ENCODE results near the gene LGMN.

The LGMN gene

GRCh38 chr14:92675976-92676375, 72.5 kb downstream of the LGMN start:
- ChIA-PET CTCF (interaction anchor here (1.3 to 18.0 kb wide), 6 partner anchors 10 to 69 kb away, joined by 3 to 263 read pairs (median 12); no protein-coding TSS in a partner anchor), POLR2A (interaction anchor here (0.8 kb wide), 1 partner anchor 29 kb away, joined by 3 read pairs; no protein-coding TSS in a partner anchor)
- DNase-seq, result peak in 2 of 3 donors; percentile 66
- WGBS (ENCODE audit: insufficient coverage), result 23% methylated on average over 9 of the region's 9 CpGs
- peak overlapping the region in 2 of 7 experiments; percentile 17 to 27 for H3K4me3 ChIP-seq (ENCODE audit: control insufficient read depth in 1 of 7, extremely low read depth in 1 of 7, insufficient read depth in 4 of 7, low read depth in 2 of 7, low read length in 6 of 7)
- peak overlapping the region; percentile 19 to 60 for H3K27ac ChIP-seq (ENCODE audit: insufficient read depth in 1 of 2, low read depth in 1 of 2, low read length in 2 of 2, poor library complexity in 1 of 2, severe bottlenecking in 2 of 2)
- peaks cover 0 to 4% (median 0%) of the 10 kb centered on the region in 5 experiments for H3K9me3 ChIP-seq (ENCODE audit: control extremely low read depth in 1 of 5, control insufficient read depth in 4 of 5, insufficient read depth in 2 of 5, low read depth in 1 of 5, low read length in 4 of 5)
- H3K27me3 ChIP-seq (replicated peaks in 2 of 5; ENCODE audit: control insufficient read depth in 4 of 5, insufficient read depth in 5 of 5, low read length in 4 of 5), result no peaks in the 10 kb centered on the region
- H3K4me1 ChIP-seq (ENCODE audit: control extremely low read depth in 1 of 4, control insufficient read depth in 4 of 4, insufficient read depth in 4 of 4, low read length in 3 of 4), result peaks cover 0 to 54% (median 47%) of the 10 kb centered on the region in 4 experiments
- H3K36me3 ChIP-seq (ENCODE audit: control insufficient read depth in 4 of 4, insufficient read depth in 4 of 4, low read length in 3 of 4), result peaks cover 22 to 84% (median 59%) of the 10 kb centered on the region in 4 experiments

DNA sequence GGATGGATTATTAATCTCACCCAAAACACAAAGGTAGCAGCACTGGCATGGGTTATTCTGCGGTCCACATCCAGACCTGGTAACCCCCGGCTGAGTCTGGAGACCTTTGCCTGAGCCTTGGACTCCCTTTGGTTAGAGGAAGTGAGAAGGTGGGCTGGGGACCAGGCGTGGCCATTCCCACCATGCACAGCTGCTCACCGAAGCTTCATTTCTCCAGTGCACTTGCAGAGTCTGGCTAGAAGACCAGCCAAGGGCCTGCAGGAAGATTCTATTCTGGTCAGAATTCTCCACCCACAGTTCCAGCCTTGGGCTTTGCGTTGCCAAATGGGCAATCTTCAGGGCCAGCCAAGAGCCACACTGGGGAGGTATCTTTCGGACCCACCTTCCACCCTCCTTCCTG, 73.0 kb downstream of the LGMN start:
- peaks cover 23 to 80% (median 61%) of the 10 kb centered on the region in 4 experiments for H3K36me3 ChIP-seq (ENCODE audit: control insufficient read depth in 4 of 4, insufficient read depth in 4 of 4, low read length in 3 of 4)
- H3K9me3 ChIP-seq (ENCODE audit: control extremely low read depth in 1 of 5, control insufficient read depth in 4 of 5, insufficient read depth in 2 of 5, low read depth in 1 of 5, low read length in 4 of 5), result peaks cover 0 to 4% (median 0%) of the 10 kb centered on the region in 5 experiments
- H3K4me3 ChIP-seq (ENCODE audit: control insufficient read depth in 1 of 7, extremely low read depth in 1 of 7, insufficient read depth in 4 of 7, low read depth in 2 of 7, low read length in 6 of 7), result peak overlapping the region in 3 of 7 experiments; percentile 10 to 27 (median 17)
- ChIA-PET CTCF (interaction anchor here (1.1 to 3.9 kb wide), 10 partner anchors 9 to 76 kb away, joined by 3 to 17 read pairs (median 7); no protein-coding TSS in a partner anchor), POLR2A (interaction anchor here (0.9 kb wide), 1 partner anchor 10 kb away, joined by 3 read pairs; no protein-coding TSS in a partner anchor)
- peaks cover 0 to 57% (median 52%) of the 10 kb centered on the region in 4 experiments for H3K4me1 ChIP-seq (ENCODE audit: control extremely low read depth in 1 of 4, control insufficient read depth in 4 of 4, insufficient read depth in 4 of 4, low read length in 3 of 4)
- WGBS (ENCODE audit: insufficient coverage), result 75% methylated on average over 3 of the region's 6 CpGs
- peak overlapping the region in 1 of 2 experiments; percentile 60 for H3K27ac ChIP-seq (ENCODE audit: insufficient read depth in 1 of 2, low read depth in 1 of 2, low read length in 2 of 2, poor library complexity in 1 of 2, severe bottlenecking in 2 of 2)
- H3K27me3 ChIP-seq (replicated peaks in 2 of 5; ENCODE audit: control insufficient read depth in 4 of 5, insufficient read depth in 5 of 5, low read length in 4 of 5), result no peaks in the 10 kb centered on the region
- no peak for DNase-seq

- H3K27me3 ChIP-seq (replicated peaks in 2 of 5; ENCODE audit: control insufficient read depth in 4 of 5, insufficient read depth in 5 of 5, low read length in 4 of 5), result no peaks in the 10 kb centered on the region
- ChIA-PET CTCF (interaction anchor here (0.6 to 3.9 kb wide), 11 partner anchors 7 to 84 kb away, joined by 3 to 17 read pairs (median 7); no protein-coding TSS in a partner anchor), POLR2A (interaction anchor here (0.9 kb wide), 1 partner anchor 19 kb away, joined by 4 read pairs; no protein-coding TSS in a partner anchor)
- H3K36me3 ChIP-seq (ENCODE audit: control insufficient read depth in 4 of 4, insufficient read depth in 4 of 4, low read length in 3 of 4), result peaks cover 14 to 74% (median 54%) of the 10 kb centered on the region in 4 experiments
- H3K4me3 ChIP-seq (ENCODE audit: control insufficient read depth in 1 of 7, extremely low read depth in 1 of 7, insufficient read depth in 4 of 7, low read depth in 2 of 7, low read length in 6 of 7), result no peak overlapping the region
- peak overlapping the region in 1 of 2 experiments; percentile 19 for H3K27ac ChIP-seq (ENCODE audit: insufficient read depth in 1 of 2, low read depth in 1 of 2, low read length in 2 of 2, poor library complexity in 1 of 2, severe bottlenecking in 2 of 2)
- WGBS (ENCODE audit: insufficient coverage), result 83% methylated on average over 14 of the region's 19 CpGs
- H3K9me3 ChIP-seq (ENCODE audit: control extremely low read depth in 1 of 5, control insufficient read depth in 4 of 5, insufficient read depth in 2 of 5, low read depth in 1 of 5, low read length in 4 of 5), result no peaks in the 10 kb centered on the region
- peaks cover 4 to 75% (median 69%) of the 10 kb centered on the region in 4 experiments for H3K4me1 ChIP-seq (ENCODE audit: control extremely low read depth in 1 of 4, control insufficient read depth in 4 of 4, insufficient read depth in 4 of 4, low read length in 3 of 4)
- DNase-seq, result no peak
Observed at GRCh38 chr14:92673601-92674150, 74.8 kb downstream of the LGMN start.

GRCh38 chr14:92670643-92671366, 77.6 kb downstream of the LGMN start:
- Histone ChIP-seq H3K4me1 (ENCODE audit: control extremely low read depth in 1 of 4, control insufficient read depth in 4 of 4, insufficient read depth in 4 of 4, low read length in 3 of 4) (peaks cover 7 to 85% (median 79%) of the 10 kb centered on the region in 4 experiments), H3K36me3 (ENCODE audit: control insufficient read depth in 4 of 4, insufficient read depth in 4 of 4, low read length in 3 of 4) (peaks cover 13 to 71% (median 45%) of the 10 kb centered on the region in 4 experiments), H3K27me3 (replicated peaks in 2 of 5; ENCODE audit: control insufficient read depth in 4 of 5, insufficient read depth in 5 of 5, low read length in 4 of 5) (no peaks in the 10 kb centered on the region), H3K4me3 (ENCODE audit: control insufficient read depth in 1 of 7, extremely low read depth in 1 of 7, insufficient read depth in 4 of 7, low read depth in 2 of 7, low read length in 6 of 7) (peak overlapping the region in 2 of 7 experiments; percentile 11 to 31), H3K9me3 (ENCODE audit: control extremely low read depth in 1 of 5, control insufficient read depth in 4 of 5, insufficient read depth in 2 of 5, low read depth in 1 of 5, low read length in 4 of 5) (no peaks in the 10 kb centered on the region), H3K27ac (ENCODE audit: insufficient read depth in 1 of 2, low read depth in 1 of 2, low read length in 2 of 2, poor library complexity in 1 of 2, severe bottlenecking in 2 of 2) (peak overlapping the region; percentile 26 to 73)
- no peak for DNase-seq
- CTCF ChIA-PET, result interaction anchor here (0.7 to 4.4 kb wide), 14 partner anchors 10 to 549 kb away, joined by 3 to 44 read pairs (median 6); partner anchors contain the start of gene CPSF2
- POLR2A ChIA-PET, result interaction anchor here (1.0 to 1.2 kb wide), 2 partner anchors 11 to 18 kb away, joined by 3 to 6 read pairs; no protein-coding TSS in a partner anchor
- WGBS (ENCODE audit: insufficient coverage), result 50% methylated on average over 7 of the region's 9 CpGs

- peaks cover 13 to 65% (median 41%) of the 10 kb centered on the region in 4 experiments for H3K36me3 ChIP-seq (ENCODE audit: control insufficient read depth in 4 of 4, insufficient read depth in 4 of 4, low read length in 3 of 4)
- POLR2A ChIA-PET, result interaction anchor here (1.0 to 1.2 kb wide), 2 partner anchors 10 to 18 kb away, joined by 3 to 6 read pairs; no protein-coding TSS in a partner anchor
- no peaks in the 10 kb centered on the region for H3K9me3 ChIP-seq (ENCODE audit: control extremely low read depth in 1 of 5, control insufficient read depth in 4 of 5, insufficient read depth in 2 of 5, low read depth in 1 of 5, low read length in 4 of 5)
- CTCF ChIA-PET, result interaction anchor here (0.8 to 4.4 kb wide), 16 partner anchors 11 to 548 kb away, joined by 3 to 44 read pairs (median 4); partner anchors contain the start of gene CPSF2
- H3K4me1 ChIP-seq (ENCODE audit: control extremely low read depth in 1 of 4, control insufficient read depth in 4 of 4, insufficient read depth in 4 of 4, low read length in 3 of 4), result peaks cover 7 to 81% (median 75%) of the 10 kb centered on the region in 4 experiments
- WGBS (ENCODE audit: insufficient coverage), result 0% methylated on average over 4 of the region's 4 CpGs
- H3K27ac ChIP-seq (ENCODE audit: insufficient read depth in 1 of 2, low read depth in 1 of 2, low read length in 2 of 2, poor library complexity in 1 of 2, severe bottlenecking in 2 of 2), result peak overlapping the region; percentile 26 to 73
- peak; percentile 74 to 94 (median 92) for DNase-seq
- no peaks in the 10 kb centered on the region for H3K27me3 ChIP-seq (replicated peaks in 2 of 5; ENCODE audit: control insufficient read depth in 4 of 5, insufficient read depth in 5 of 5, low read length in 4 of 5)
- H3K4me3 ChIP-seq (ENCODE audit: control insufficient read depth in 1 of 7, extremely low read depth in 1 of 7, insufficient read depth in 4 of 7, low read depth in 2 of 7, low read length in 6 of 7), result peak overlapping the region in 3 of 7 experiments; percentile 1 to 31 (median 11)
Observed at GRCh38 chr14:92670160-92670559, 78.3 kb downstream of the LGMN start.

- peak overlapping the region; percentile 48 to 73 for H3K27ac ChIP-seq (ENCODE audit: insufficient read depth in 1 of 2, low read depth in 1 of 2, low read length in 2 of 2, poor library complexity in 1 of 2, severe bottlenecking in 2 of 2)
- no peaks in the 10 kb centered on the region for H3K27me3 ChIP-seq (replicated peaks in 2 of 5; ENCODE audit: control insufficient read depth in 4 of 5, insufficient read depth in 5 of 5, low read length in 4 of 5)
- peaks cover 10 to 67% (median 35%) of the 10 kb centered on the region in 4 experiments for H3K36me3 ChIP-seq (ENCODE audit: control insufficient read depth in 4 of 4, insufficient read depth in 4 of 4, low read length in 3 of 4)
- no peaks in the 10 kb centered on the region for H3K9me3 ChIP-seq (ENCODE audit: control extremely low read depth in 1 of 5, control insufficient read depth in 4 of 5, insufficient read depth in 2 of 5, low read depth in 1 of 5, low read length in 4 of 5)
- ChIA-PET CTCF (interaction anchor here (0.6 to 4.6 kb wide), 10 partner anchors 9 to 82 kb away, joined by 3 to 44 read pairs (median 6); no protein-coding TSS in a partner anchor), POLR2A (interaction anchor here (1.2 kb wide), 1 partner anchor 16 kb away, joined by 5 read pairs; no protein-coding TSS in a partner anchor)
- peaks cover 14 to 86% (median 83%) of the 10 kb centered on the region in 4 experiments for H3K4me1 ChIP-seq (ENCODE audit: control extremely low read depth in 1 of 4, control insufficient read depth in 4 of 4, insufficient read depth in 4 of 4, low read length in 3 of 4)
- peak in 1 of 3 donors; percentile 15 for DNase-seq
- 60% methylated on average over 4 of the region's 4 CpGs for WGBS (ENCODE audit: insufficient coverage)
- no peak overlapping the region for H3K4me3 ChIP-seq (ENCODE audit: control insufficient read depth in 1 of 7, extremely low read depth in 1 of 7, insufficient read depth in 4 of 7, low read depth in 2 of 7, low read length in 6 of 7)
Observed at GRCh38 chr14:92668276-92668973, 80.0 kb downstream of the LGMN start.

Measured in common myeloid progenitor, CD34-positive (primary cell).